Suppressor macrophage (primary cell): Measurements from ENCODE around the gene FRMD1.
"Not testable (repeated sequence)": the region's sequence is repeated elsewhere in the genome, so short reads cannot be mapped to it uniquely, and the experiment has no call there.

ENCODE experiments used
- DNase-seq, 4 experiments: peaks; one replicate each; pipeline ENCODE4 v3.0.0-alpha.2; 2020 to 2022

Gene FRMD1

GRCh38 chr6:168093634-168094033, 14.6 kb upstream of the FRMD1 start:
- DNase-seq = no peak

- DNase-seq = no peak
Observed at GRCh38 chr6:168093071-168093505, 14.1 kb upstream of the FRMD1 start.

GRCh38 chr6:168092541-168092940, 13.5 kb upstream of the FRMD1 start:
- no peak for DNase-seq

DNA sequence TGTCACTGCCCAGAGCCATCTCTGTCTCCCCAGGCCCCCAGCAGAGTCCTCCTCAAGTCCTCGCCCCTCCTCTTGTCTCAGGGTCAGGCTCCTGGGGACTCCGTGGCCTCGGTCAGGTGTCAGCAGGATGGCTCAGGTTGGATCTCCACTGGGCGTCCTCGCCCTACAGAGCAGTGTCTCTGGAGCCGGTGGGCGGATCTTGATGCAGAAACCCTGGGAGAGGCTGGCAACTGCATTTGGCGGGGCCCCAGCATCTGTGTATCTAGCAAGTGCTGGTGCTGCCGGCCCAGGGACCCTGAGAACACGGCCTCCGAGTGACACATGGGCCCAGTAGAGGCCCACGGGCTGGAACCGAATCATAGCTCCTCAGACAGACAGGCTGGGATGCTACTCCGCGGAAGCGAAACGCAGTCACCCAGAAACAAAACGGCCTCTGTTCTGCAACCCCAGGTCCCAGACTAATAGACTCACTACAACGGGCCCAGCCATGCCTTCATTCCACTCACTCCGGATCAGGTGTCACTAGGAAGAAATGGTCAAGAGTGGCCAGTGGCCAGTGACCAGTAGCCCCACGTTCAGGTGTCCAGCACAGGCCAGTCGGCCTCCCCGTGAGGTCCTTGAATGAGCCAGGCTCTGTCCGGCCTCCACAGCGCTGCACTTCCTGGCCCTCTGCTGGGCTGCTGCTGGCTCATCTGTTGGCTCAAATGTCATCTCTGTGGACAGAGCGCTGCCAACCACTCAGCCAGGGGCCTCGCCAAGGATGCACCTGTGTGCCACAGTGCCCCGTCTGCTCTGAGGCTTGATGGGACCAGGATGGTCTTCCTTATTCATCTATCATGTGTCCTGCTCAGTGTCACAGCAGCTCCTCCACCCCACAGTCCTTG, 12.6 kb upstream of the FRMD1 start:
- no peak for DNase-seq

GRCh38 chr6:168090706-168091105, 11.7 kb upstream of the FRMD1 start:
- DNase-seq = no peak

- no peak for DNase-seq
Observed at GRCh38 chr6:168090064-168090690, 11.2 kb upstream of the FRMD1 start.

DNA sequence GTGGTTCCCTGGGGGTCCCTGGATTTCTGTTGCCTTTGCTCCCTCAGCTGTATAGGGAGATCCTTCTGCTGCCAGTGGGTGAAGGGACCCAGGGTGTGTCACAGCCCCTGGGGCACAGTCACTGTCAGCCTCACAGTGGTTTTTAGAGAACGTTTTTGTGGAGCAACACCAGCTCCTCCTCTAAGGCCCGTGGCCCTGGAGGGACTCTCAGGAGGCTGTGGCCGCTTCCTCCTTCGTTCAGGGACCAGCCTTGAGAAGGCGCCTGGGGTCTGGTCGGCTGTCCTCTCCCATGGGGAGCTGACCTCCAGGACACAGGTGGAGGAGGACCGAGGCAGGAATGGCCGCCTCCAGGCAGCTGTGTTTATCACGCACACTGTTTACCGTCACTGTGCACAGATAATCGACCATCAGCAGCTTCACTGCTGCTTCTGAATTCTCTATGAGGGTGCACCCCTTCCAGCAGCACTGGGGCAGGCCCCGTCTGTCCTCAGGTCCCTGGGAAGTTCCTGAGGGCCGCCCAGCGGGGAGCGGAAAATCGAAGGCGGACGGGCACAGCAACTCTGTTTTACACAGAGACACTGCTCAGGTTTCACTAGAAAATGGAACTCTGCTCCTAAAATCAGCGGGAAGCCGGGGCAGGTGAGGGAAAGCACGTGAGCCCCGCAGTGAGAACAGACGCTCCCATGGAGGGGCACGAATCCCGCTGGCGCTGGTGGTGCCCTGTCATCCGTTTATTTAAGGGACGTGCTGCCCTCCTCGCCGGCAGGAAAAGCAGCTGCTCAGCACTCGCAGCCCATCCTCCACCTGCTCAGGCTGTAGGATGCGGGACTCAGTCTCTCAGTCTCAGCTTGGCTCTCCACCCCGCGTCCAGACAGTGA, 10.4 kb upstream of the FRMD1 start:
- no peak for DNase-seq

DNA sequence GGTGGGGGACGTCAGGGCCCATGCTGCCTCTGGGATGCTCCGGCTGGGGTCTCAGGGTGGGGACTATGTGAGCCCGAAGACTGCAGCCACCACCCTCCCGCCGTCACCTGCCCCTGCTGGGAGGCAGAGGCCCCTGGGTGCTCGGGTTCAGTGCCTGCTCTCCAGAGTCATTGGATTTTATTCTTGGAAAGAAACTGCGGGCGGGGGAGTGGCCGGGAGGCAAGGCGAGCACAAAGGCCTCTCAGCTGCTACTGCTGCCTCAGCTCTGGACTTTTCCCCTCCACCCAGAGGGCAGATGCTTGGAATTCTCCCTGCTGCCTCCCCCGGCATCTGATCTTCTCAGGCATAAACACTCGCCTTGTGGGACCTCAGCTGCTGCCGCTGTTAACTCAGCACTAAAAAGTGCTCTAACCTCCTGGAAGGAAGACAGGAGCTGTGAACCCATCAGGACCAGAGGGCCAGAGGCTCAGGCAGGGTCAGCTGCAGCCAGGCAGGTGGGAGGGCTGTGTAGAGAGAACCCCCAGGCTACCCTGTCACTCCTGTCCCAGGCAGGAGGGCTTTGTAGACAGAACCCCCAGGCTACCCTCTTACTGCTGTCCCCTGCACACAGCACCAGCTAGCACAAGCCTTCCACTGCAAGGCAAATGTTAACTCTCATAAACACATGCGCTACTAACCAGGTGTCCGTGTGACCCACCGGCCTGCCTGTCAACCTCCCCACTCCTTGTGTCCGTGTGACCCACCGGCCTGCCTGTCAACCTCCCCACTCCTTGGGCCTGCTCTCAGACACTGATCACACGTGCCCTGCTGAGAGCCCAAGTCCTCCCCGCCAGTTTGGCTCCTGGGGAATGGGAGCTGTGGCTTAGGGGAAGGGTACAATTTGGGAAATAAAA, 9.4 kb upstream of the FRMD1 start:
- no peak for DNase-seq

DNA sequence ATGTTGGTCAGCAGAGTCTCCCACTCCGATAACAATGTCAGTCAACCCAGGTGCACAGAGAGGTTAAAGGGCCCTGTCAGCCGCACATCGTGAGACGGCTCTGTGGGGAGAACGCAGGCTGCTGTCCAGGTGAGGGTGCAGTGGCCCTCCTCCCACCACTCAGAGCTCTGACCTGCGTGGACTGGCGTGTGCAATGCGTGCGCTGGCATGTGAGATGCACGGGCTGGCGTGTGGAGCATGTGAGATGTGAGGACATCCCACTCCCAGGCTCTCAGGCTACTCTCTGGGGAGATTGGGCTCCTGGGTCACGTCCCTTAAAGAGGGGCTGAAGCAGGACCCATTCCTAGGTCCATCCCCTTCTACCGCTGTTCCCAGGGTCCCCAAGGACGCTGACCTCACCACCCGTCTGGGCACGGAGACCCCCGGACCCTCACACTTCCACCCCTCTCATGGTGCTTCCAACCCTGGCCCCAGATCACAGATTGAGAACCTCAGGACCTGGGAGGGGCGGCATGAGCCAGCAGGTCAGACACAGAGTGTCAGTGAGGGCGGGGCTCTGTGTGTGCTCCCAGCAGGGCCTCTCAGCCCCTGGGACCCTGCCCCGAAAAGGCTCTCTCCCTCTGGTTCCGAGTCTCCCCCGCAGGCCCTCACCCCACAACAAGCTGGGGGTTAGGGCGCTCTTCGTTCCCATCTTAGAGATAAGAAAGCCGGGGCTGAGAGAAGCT, 8.6 kb upstream of the FRMD1 start:
- no peak for DNase-seq

- no peak for DNase-seq
Observed at GRCh38 chr6:168086616-168087015, 7.6 kb upstream of the FRMD1 start.

DNA sequence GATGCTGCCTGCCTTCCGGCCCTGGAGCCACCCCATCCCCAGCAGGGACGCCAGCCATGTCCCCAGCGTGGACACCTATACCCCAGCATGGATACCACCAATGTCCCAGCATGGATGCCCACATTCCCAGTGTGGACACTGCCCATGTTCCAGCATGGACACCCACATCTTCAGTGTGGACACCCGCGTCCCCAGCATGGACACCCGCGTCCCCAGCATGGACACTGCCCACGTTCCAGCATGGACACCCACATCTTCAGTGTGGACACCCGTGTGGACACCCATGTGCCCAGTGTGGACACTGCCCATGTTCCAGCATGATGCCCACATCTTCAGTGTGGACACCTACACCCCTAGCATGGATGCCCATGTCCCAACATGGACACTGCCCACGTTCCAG, 7.1 kb upstream of the FRMD1 start:
- DNase-seq = no peak

GRCh38 chr6:168084465-168085160, 5.6 kb upstream of the FRMD1 start:
- DNase-seq = no peak

DNA sequence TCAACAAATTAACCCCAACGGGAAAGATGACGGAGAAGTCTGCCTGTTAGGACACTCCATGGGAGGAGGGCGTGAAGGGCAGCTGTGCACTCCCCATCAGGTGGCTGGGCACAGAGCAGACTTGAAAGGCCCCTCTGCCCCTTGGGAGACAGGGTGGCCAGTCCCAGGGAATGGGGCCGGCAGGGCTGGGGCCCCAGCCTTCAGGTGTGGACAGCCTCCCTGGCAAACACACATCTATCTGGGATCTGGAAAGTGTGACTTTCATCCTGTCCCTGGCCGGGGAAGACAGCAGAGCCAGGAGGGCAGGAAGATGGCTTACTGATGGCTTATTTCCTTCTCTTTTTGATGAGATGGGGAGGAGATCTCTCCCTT, 4.5 kb upstream of the FRMD1 start:
- DNase-seq = no peak

GRCh38 chr6:168082860-168083513, 4.0 kb upstream of the FRMD1 start:
- DNase-seq = no peak

- no peak for DNase-seq
Observed at GRCh38 chr6:168081858-168082546, 3.0 kb upstream of the FRMD1 start.

DNA sequence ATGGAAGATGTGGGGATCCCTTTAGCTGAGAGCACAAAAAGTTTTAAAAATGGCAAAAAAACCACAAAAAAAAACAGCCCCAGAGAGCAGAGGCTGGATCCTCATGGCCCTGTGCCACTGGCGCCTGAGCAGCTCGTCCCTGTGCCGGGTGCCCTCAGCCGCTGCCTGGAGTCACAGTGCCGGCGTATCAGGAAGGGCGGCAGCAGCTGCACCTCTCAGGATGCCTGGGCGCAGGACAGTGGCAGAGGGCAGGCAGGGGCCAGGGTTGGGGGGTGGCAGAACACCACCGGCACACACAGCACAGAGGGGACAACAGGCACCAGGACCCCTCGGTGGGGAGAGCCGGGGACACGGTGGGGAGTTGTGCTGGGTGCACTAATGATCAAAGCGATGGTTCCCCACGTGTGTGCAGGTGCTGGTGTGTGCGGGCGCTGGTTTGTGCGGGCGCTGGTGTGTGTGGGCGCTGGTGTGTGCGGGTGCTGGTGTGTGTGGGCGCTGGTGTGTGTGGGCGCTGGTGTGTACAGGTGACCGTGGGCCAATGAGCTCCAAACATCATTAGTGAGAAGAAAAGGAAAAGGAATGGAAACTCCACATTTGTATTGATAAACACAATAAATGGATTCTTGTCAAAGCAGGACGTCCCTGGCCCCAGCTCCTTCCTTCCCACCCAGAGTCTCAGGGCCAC, 1.5 kb upstream of the FRMD1 start:
- no peak for DNase-seq

- DNase-seq = no peak
Observed at GRCh38 chr6:168078175-168078942, 653 bp downstream of the FRMD1 start.

- DNase-seq = not testable (repeated sequence)
Observed at GRCh38 chr6:168077401-168077800, 1.6 kb downstream of the FRMD1 start.
